ENCODE measurements around the gene CROCC2.

Gene CROCC2

DNA sequence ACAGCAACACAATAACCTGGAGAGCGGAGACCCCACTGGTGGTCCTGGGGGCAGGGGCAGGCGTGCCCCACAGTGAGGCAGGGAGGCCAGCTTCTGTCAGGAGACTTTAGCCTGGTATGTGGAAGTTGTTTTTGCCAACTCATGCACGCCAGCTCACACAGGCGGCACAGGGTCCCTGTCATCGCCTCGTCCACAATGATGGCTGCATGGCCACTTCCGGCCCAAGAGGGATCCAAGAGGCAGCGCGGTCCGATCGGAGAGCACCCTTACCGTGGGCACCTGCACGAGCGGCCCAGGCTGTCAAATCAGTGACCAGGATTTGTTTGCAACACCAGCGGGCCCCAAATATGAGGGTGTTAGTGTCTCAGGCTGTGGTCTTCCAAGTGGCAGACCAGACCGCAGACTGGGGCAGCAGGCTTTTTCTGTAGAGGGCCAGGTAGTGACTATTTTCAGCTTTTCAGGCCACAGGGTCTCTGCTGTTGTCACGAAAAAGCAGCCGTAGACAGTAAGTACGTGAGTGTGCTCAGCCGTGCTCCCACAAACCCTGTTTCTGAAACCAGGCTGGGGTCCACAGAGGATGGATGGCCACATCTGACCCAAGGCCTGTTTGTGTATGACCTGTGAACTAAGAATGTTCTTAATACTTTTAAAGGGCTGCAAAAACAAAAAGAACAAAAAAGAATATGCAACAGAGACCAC lies 113.5 kb downstream of the CROCC2 start:
- no peak overlapping the region for H3K27ac ChIP-seq
- TF ChIP-seq, protein P1, sequence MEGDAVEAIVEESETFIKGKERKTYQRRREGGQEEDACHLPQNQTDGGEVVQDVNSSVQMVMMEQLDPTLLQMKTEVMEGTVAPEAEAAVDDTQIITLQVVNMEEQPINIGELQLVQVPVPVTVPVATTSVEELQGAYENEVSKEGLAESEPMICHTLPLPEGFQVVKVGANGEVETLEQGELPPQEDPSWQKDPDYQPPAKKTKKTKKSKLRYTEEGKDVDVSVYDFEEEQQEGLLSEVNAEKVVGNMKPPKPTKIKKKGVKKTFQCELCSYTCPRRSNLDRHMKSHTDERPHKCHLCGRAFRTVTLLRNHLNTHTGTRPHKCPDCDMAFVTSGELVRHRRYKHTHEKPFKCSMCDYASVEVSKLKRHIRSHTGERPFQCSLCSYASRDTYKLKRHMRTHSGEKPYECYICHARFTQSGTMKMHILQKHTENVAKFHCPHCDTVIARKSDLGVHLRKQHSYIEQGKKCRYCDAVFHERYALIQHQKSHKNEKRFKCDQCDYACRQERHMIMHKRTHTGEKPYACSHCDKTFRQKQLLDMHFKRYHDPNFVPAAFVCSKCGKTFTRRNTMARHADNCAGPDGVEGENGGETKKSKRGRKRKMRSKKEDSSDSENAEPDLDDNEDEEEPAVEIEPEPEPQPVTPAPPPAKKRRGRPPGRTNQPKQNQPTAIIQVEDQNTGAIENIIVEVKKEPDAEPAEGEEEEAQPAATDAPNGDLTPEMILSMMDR (conservative IDR thresholded peaks at IDR 0.05): no peak

DNA sequence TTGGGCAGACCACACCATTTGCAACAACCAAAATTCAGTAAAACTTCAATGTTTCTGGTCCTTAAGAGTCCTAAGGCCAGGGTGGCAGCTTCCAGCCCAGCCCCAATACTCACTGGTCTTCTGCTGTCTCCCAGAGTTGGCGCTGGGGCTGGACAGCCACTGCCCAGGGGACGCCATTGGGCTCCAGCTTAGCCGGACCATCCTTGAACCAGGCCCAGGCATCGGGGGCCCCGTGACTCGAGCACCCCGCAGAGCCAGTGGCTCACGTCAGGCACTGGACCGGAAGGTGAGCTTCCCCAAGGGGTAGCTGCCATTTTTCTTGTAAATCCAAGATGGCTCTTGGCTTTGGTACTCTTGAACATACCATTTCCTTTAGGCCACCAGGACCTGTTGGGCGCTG lies 114.1 kb downstream of the CROCC2 start:
- TF ChIP-seq, protein P1 (conservative IDR thresholded peaks at IDR 0.05): no peak
- no peak overlapping the region for H3K27ac ChIP-seq

DNA sequence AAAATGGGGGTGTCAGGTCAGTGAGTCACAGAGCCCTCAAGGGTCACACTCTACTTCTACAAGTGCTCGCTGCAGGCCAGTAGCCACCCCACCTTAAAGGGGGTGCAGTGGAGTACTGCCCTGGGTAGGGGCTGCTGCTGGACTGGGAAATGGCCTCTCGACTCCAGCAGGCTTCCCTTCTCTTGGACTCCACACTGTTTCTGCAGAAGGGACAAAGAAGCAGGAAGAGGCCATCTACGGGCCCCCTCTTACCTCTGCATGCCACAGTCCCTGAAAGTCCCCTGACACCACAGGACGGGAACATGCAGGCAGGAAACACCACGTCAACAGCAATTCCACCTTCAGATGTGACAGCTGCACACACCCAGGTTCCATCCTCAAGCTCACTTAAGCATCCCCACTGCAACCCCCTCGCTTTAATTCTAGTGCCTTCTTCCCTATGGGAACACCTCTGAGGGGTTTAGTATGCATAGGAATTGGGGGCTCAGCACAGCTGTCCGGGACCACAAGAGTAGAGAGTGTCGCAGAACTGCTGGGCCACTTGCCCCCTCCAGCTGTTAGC lies 114.6 kb downstream of the CROCC2 start:
- H3K27ac ChIP-seq: no peak overlapping the region
- TF ChIP-seq, protein P1 (conservative IDR thresholded peaks at IDR 0.05): no peak

DNA sequence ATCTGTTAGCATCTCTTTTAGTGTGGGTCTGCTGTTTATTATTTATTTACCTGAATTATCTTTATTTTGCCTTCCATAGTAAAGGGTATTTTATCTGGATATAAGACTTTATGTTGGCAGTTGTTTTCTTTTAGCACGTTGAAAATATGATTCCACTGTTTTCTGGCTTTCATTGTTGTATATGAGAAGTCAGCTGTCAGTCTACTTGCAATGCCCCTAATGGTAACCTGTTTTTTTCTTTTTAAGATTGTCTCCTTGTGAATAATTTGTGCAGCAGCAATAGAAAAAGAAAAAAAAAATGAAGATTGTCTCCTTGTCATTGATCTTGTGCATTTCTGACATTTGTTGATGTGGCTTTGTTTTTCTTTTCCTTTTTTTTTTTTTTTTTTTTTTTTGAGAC lies 119.5 kb downstream of the CROCC2 start:
- H3K27ac ChIP-seq: no peak overlapping the region
- TF ChIP-seq, protein P1 (conservative IDR thresholded peaks at IDR 0.05): no peak

DNA sequence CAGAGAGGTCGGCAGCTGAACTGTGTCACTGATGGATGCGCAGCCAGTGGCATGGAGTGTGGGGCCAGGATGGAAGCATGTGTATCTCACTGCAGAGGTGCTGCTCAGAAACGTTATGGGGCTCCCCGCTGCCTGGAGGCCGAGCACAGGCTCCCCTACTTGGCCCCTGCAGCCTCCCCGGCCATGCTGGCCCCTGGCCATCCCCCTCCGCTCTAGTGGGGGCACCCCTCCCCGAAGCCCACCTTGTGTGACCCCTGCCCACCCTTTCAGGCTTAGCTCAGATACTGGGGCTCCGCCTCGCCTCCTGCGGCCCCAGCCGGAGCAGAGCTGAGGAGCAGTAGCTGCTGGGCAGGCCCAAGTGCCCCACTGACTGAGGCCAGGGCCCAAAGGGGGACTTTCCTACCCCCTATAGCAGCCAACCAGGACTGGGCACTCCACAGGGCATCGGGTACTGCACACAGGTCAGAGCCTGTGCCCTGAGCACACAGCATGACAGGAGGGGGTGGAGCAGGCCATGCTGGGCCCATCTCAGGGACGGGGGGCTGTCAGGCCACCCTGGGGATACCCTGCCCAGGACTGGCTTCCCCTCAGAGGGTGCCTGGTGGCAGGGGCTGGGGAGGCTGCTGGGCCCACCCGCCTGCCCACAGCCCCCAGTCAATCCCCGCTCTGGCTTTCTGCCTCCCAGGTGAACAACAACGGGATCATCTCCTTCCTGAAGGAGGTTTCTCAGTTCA lies 123.6 kb downstream of the CROCC2 start:
- H3K27ac ChIP-seq: no peak overlapping the region
- TF ChIP-seq, protein P1 (conservative IDR thresholded peaks at IDR 0.05): no peak

DNA sequence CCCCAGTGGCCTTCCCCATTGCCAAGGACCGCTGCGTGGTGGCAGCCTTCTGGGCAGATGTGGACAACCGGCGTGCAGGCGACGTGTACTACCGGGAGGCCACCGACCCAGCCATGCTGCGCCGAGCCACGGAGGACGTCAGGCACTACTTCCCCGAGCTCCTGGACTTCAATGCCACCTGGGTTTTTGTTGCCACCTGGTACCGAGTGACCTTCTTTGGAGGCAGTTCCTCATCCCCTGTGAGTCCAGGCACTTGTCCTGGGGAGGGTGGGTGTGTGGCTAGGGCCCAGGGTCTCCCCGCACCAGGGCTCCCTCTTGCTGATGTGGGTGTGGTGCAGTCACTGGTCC lies 124.2 kb downstream of the CROCC2 start:
- H3K27ac ChIP-seq: no peak overlapping the region
- TF ChIP-seq, protein P1 (conservative IDR thresholded peaks at IDR 0.05): no peak

DNA sequence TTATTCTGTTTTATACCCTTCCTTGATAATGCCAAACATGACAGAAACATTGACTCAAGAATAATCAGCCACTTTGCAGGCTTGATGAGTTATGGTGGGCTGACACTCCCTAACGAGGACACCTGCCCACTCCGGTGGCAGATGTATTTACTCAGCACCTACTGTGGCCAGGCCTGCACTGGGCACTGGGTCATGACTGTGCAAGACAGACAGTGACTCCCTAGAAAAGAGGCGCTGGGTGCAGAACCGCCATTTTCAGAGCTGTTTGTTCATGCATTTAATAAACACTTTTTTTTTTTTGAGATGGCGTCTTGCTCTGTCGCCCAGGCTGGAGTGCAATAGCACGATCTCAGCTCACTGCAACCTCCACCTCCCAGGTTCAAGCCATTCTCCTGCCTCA lies 124.7 kb downstream of the CROCC2 start:
- TF ChIP-seq, protein P1 (conservative IDR thresholded peaks at IDR 0.05): no peak
- no peak overlapping the region for H3K27ac ChIP-seq
